Thyroid gland (tissue), 4 donors: Measurements from ENCODE around the gene RELA. TPM values are rescaled to one million over a fixed set of nuclear protein-coding genes. Genes with fewer than 3 reads are reported as not detected.

Experiments used
- DNase-seq, 2 donors: peaks; one replicate each; pipeline ENCODE4 v3.0.0-alpha.2; 2019
- H3K27ac ChIP-seq, 3 donors: fragments of 200-600 bp; sonication (generic); 1 replicate in 2 of 3; 2 replicates in 1 of 3; pipeline ENCODE4 v1.5.1; 2016 to 2019; ENCODE audit warnings: mild to moderate bottlenecking in 1 of 3, moderate library complexity in 1 of 3
- H3K27me3 ChIP-seq: fragments of 200-600 bp; sonication (generic); one replicate; pipeline ENCODE4 v1.5.1; 2019
- H3K36me3 ChIP-seq, 2 donors: fragments of 200-600 bp; sonication (generic); one replicate each; pipeline ENCODE4 v1.5.1; 2016 to 2019
- H3K4me1 ChIP-seq, 2 donors: fragments of 200-600 bp; sonication (generic); one replicate each; pipeline ENCODE4 v1.5.1; 2017 to 2019
- H3K4me3 ChIP-seq, 3 donors: fragments of 200-600 bp; sonication (generic); replicated peaks in 1 of 3; 1 replicate in 2 of 3; 2 replicates in 1 of 3; pipeline ENCODE4 v1.5.1; 2016; ENCODE audit warnings: mild to moderate bottlenecking in 1 of 3
- H3K9me3 ChIP-seq: fragments of 200-600 bp; sonication (generic); one replicate; pipeline ENCODE4 v1.5.1; 2017
- CTCF ChIP-seq, 6 experiments: fragments of 200-600 bp in 3 of 6; fragments of 450-650 bp in 3 of 6; sonication (generic) in 3 of 6; IDR thresholded peaks; one replicate each; pipeline ENCODE4 v1.5.1; 2016 to 2019; ENCODE audit warnings: antibody characterized with exemption in 6 of 6, mild to moderate bottlenecking in 2 of 6, inconsistent platforms in 1 of 6, moderate library complexity in 1 of 6
- POLR2A ChIP-seq, 2 donors: fragments of 450-650 bp; IDR thresholded peaks; one replicate each; pipeline ENCODE4 v1.6.1; 2017; ENCODE audit warnings: antibody characterized with exemption in 2 of 2, mild to moderate bottlenecking in 2 of 2, moderate library complexity in 1 of 2
- WGBS, 2 donors: methylation state at CpG; one replicate each; pipeline ENCODE4 v1.1.5; 2017; 5-methylcytosine and 5-hydroxymethylcytosine counted together
- intact Hi-C: fragments of 100-400 bp; cut with DNase I; formaldehyde crosslinking; loops from one replicate; pipeline ENCODE4 v1.15.1; 2023
- total RNA-seq, 4 donors: library from RNA; depleted of rRNA; stranded (reverse); fragments of >200 nt; gene quantifications; one replicate each; pipeline ENCODE4 v1.2.3, GENCODE V29; 2016

Gene RELA
- total RNA-seq, 4 donors from 2014 or later: 40.3 to 55.8 (median 48.7) TPM

- intact Hi-C loops: no loop called here
- no peak overlapping the region for H3K27ac ChIP-seq
- no peaks in the 10 kb centered on the region for H3K9me3 ChIP-seq
- peaks cover 32 to 34% of the 10 kb centered on the region in 2 donors for H3K36me3 ChIP-seq
- no peak for DNase-seq
- no peak for TF ChIP-seq POLR2A (IDR thresholded peaks at IDR 0.05)
- no peak for TF ChIP-seq CTCF (IDR thresholded peaks at IDR 0.05)
- no peak overlapping the region for H3K4me3 ChIP-seq
- WGBS, 2 donors: 94% methylated on average over 3 of the region's 3 CpGs
- no peaks in the 10 kb centered on the region for H3K27me3 ChIP-seq
- peaks cover 4 to 36% of the 10 kb centered on the region in 2 donors for H3K4me1 ChIP-seq
Observed at GRCh38 chr11:65637032-65637557, 25.6 kb downstream of the RELA start.

- H3K27me3 ChIP-seq: no peaks in the 10 kb centered on the region
- no peaks in the 10 kb centered on the region for H3K9me3 ChIP-seq
- H3K4me3 ChIP-seq: no peak overlapping the region
- no peak for DNase-seq
- 91 to 100% methylated on average over 4 to 14 of the region's 28 CpGs for WGBS, 2 donors
- peaks cover 4 to 36% of the 10 kb centered on the region in 2 donors for H3K4me1 ChIP-seq
- H3K36me3 ChIP-seq: peaks cover 32 to 39% of the 10 kb centered on the region in 2 donors
- H3K27ac ChIP-seq: no peak overlapping the region
- intact Hi-C loops: no loop called here
- TF ChIP-seq POLR2A (IDR thresholded peaks at IDR 0.05) (no peak), CTCF (IDR thresholded peaks at IDR 0.05) (no peak)
Observed at GRCh38 chr11:65636108-65637031, 26.3 kb downstream of the RELA start.

DNA sequence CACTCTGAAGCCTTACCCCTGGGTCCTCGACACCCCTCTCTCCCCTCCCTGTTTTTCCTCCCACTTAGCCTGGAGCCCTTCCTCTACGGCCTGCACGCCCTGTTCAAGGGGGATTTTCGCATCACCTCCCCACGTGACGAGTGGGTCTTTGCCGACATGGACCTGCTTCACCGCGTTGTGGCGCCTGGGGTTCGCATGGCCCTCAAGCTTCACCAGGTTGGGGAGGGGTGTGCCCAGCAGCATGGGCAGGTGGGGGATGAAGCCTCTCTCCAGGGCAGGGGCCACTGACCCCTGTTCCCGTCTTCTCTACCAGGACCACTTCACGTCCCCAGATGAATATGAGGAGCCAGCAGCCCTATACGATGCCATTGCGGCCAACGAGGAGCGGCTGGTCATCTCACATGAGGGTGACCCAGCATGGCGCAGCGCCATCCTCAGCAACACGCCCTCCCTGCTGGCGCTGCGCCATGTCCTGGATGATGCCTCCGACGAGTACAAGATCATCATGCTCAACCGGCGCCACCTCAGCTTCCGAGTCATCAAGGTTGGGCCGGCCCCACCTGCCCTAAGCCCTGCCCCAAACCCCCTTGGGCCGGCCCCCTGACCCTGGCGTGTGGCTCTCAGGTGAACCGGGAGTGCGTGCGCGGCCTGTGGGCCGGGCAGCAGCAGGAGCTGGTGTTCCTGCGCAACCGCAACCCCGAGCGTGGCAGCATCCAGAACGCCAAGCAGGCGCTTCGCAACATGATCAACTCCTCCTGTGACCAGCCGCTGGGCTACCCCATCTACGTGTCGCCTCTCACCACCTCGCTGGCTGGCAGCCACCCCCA lies 27.6 kb downstream of the RELA start:
- H3K9me3 ChIP-seq: no peaks in the 10 kb centered on the region
- TF ChIP-seq CTCF (IDR thresholded peaks at IDR 0.05) (no peak), POLR2A (IDR thresholded peaks at IDR 0.05) (no peak)
- WGBS, 2 donors: 95 to 96% methylated on average over 20 to 34 of the region's 46 CpGs
- no peak overlapping the region for H3K4me3 ChIP-seq
- H3K4me1 ChIP-seq: peaks cover 4 to 30% of the 10 kb centered on the region in 2 donors
- H3K27ac ChIP-seq: no peak overlapping the region
- no peak for DNase-seq
- peaks cover 42 to 49% of the 10 kb centered on the region in 2 donors for H3K36me3 ChIP-seq
- no peaks in the 10 kb centered on the region for H3K27me3 ChIP-seq
- intact Hi-C loops: no loop called here

DNA sequence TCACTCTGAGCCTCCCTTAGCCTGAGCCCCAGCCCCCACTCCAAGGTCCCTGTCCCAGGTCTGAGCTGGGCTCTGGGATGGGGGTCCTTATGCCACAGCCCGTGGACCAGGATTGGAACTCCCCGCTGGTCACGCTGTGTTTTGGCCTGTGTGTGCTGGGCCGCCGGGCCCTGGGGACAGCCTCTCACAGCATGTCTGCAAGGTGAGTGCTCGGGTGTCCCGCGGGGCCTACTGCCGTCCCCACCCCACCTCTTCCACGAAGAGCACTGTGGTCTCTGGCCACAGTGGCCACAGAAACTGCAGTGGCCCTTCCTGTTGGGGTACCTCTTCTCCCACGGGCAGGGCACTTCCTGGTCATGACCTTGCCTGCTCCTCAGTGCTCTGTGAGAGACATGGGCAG lies 28.3 kb downstream of the RELA start:
- H3K4me3 ChIP-seq: no peak overlapping the region
- peaks cover 4 to 23% of the 10 kb centered on the region in 2 donors for H3K4me1 ChIP-seq
- WGBS, 2 donors: 90 to 93% methylated on average over 3 to 10 of the region's 11 CpGs
- no peak for DNase-seq
- H3K27me3 ChIP-seq: no peaks in the 10 kb centered on the region
- peaks cover 47 to 56% of the 10 kb centered on the region in 2 donors for H3K36me3 ChIP-seq
- TF ChIP-seq POLR2A (IDR thresholded peaks at IDR 0.05) (no peak), CTCF (IDR thresholded peaks at IDR 0.05) (no peak)
- intact Hi-C loops: no loop called here
- no peaks in the 10 kb centered on the region for H3K9me3 ChIP-seq
- H3K27ac ChIP-seq: no peak overlapping the region
